ENCODE results near the gene RAB5B. TPM values are rescaled to one million over a fixed set of nuclear protein-coding genes. Genes with fewer than 3 reads are reported as not detected.
"Not testable (repeated sequence)": the region's sequence is repeated elsewhere in the genome, so short reads cannot be mapped to it uniquely, and the experiment has no call there.

RAB5B gene
- total and polyA plus RNA-seq, 4 donors: 58.4 to 126 (median 101) TPM

DNA sequence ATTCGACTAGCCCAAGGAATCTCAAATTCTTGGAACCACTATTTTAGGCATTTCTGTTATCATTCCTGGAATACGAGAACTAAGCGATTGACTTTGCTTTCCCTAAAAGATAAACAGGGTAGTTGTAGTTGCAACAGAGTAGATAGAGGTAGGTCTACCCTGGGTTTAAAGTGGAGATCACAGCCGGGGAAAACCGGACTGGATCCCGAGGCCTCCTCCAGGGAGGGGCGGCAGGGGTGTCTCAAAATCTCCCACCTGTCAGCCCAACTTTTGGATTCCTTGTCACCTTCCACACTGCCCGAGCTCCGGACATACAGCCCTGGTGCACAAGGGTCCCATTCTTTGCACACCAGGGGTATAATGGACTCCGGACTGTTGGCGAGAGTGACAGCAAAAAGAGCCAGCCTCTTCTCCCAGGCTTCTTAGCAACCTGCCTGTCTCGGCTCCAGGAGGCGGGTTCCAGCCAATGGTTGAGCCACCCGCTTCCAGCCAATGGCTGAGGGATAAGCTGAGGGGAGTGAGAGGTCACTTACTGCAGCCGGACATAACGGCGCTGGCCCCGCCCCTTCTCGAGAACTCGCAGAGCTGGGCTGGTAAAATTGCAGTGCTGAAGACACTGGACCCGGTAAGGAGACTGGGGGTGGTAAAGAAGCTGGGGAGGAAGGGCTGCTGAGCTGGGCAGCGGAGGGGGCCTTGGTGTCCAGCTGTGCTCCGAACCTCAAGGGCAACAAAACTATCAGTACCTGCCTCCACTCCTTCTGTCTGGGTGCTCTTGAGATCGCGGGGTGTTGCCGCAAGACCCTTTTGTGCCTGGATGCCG, 23.0 kb downstream of the RAB5B start, which contains the start of gene SUOX:
SUOX (plus strand) TSS at position 562 of the 820 bp plus-strand sequence. CDS start 4,946 bp downstream, outside the sequence.
- 1% methylated on average over 27 of the region's 27 CpGs for WGBS, 2 donors
- H3K4me3 ChIP-seq (ENCODE audit: low read length in 2 of 2): peak within 1 kb of the TSS; percentile 47 to 85
- no peaks in the 10 kb centered on the region for H3K27me3 ChIP-seq (ENCODE audit: control insufficient read depth in 1 of 2, insufficient read depth in 2 of 2, low read length in 1 of 2)
- H3K27ac ChIP-seq (ENCODE audit: low read depth in 1 of 2, low read length in 2 of 2): peak within 1 kb of the TSS in 1 of 2 donors; percentile 65
- peaks cover 0 to 3% of the 10 kb centered on the region in 2 donors for H3K36me3 ChIP-seq (ENCODE audit: control insufficient read depth in 1 of 2, insufficient read depth in 2 of 2, low read length in 1 of 2)
- H3K9me3 ChIP-seq (ENCODE audit: control insufficient read depth, low read length): no peaks in the 10 kb centered on the region
- peak; percentile 99 for ATAC-seq (ENCODE audit: low FRiP score)
- intact Hi-C loops (cut with DNase I): loop anchor here (5.0 kb wide), 2 partner anchors 35 to 45 kb away; partner anchors contain the start of gene RPS26 (in 1 of the 2)
- peak; percentile 98 for DNase-seq
- H3K4me1 ChIP-seq (ENCODE audit: control insufficient read depth in 1 of 2, insufficient read depth in 2 of 2, low read length in 2 of 2): no peaks in the 10 kb centered on the region

- Histone ChIP-seq H3K36me3 (ENCODE audit: control insufficient read depth in 1 of 2, insufficient read depth in 2 of 2, low read length in 1 of 2) (peaks cover 0 to 2% of the 10 kb centered on the region in 2 donors), H3K4me1 (ENCODE audit: control insufficient read depth in 1 of 2, insufficient read depth in 2 of 2, low read length in 2 of 2) (no peaks in the 10 kb centered on the region), H3K9me3 (ENCODE audit: control insufficient read depth, low read length) (no peaks in the 10 kb centered on the region), H3K27ac (ENCODE audit: low read depth in 1 of 2, low read length in 2 of 2) (peak overlapping the region in 1 of 2 donors; percentile 14), H3K27me3 (ENCODE audit: control insufficient read depth in 1 of 2, insufficient read depth in 2 of 2, low read length in 1 of 2) (no peaks in the 10 kb centered on the region), H3K4me3 (ENCODE audit: low read length in 2 of 2) (peak overlapping the region; percentile 19 to 40)
- no peak for DNase-seq
- intact Hi-C loops (cut with DNase I): loop anchor here (5.0 kb wide), 2 partner anchors 35 to 45 kb away; partner anchors contain the start of gene RPS26 (in 1 of the 2)
- ATAC-seq (ENCODE audit: low FRiP score): peak; percentile 3
- WGBS, 2 donors: 0 to 2% methylated on average over 5 of the region's 5 CpGs
Measured at GRCh38 chr12:55997535-55997859, 23.6 kb downstream of the RAB5B start.

DNA sequence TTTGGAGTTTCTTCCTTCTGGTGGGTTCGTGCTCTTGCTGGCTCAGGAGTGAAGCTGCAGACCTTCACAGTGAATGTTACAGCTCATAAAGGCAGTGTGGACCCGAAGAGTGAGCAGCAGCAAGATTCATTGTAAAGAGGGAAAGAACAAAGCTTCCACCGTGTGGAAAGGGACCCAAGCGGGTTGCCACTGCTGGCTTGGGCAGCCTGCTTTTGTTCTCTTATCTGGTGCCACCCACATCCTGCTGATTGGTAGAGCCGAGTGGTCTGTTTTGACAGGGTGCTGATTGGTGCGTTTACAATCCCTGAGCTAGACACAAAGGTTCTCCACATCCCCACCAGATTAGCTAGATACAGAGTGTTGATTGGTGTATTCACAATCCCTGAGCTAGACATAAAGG, 25.6 kb downstream of the RAB5B start:
- not testable (repeated sequence) for ATAC-seq (ENCODE audit: low FRiP score); H3K27me3 ChIP-seq (ENCODE audit: control insufficient read depth in 1 of 2, insufficient read depth in 2 of 2, low read length in 1 of 2); DNase-seq; H3K9me3 ChIP-seq (ENCODE audit: control insufficient read depth, low read length); H3K4me3 ChIP-seq (ENCODE audit: low read length in 2 of 2); H3K4me1 ChIP-seq (ENCODE audit: control insufficient read depth in 1 of 2, insufficient read depth in 2 of 2, low read length in 2 of 2); H3K27ac ChIP-seq (ENCODE audit: low read depth in 1 of 2, low read length in 2 of 2); H3K36me3 ChIP-seq (ENCODE audit: control insufficient read depth in 1 of 2, insufficient read depth in 2 of 2, low read length in 1 of 2)
- 67 to 70% methylated on average over 6 of the region's 6 CpGs for WGBS, 2 donors
- intact Hi-C loops (cut with DNase I): loop anchor here (5.0 kb wide), 2 partner anchors 33 to 43 kb away; partner anchors contain the start of gene RPS26 (in 1 of the 2)

- not testable (repeated sequence) for H3K4me1 ChIP-seq (ENCODE audit: control insufficient read depth in 1 of 2, insufficient read depth in 2 of 2, low read length in 2 of 2); H3K4me3 ChIP-seq (ENCODE audit: low read length in 2 of 2); H3K36me3 ChIP-seq (ENCODE audit: control insufficient read depth in 1 of 2, insufficient read depth in 2 of 2, low read length in 1 of 2); H3K9me3 ChIP-seq (ENCODE audit: control insufficient read depth, low read length); H3K27me3 ChIP-seq (ENCODE audit: control insufficient read depth in 1 of 2, insufficient read depth in 2 of 2, low read length in 1 of 2); DNase-seq; H3K27ac ChIP-seq (ENCODE audit: low read depth in 1 of 2, low read length in 2 of 2); ATAC-seq (ENCODE audit: low FRiP score)
- intact Hi-C loops (cut with DNase I): loop anchor here (5.0 to 10.0 kb wide), 3 partner anchors 32 to 105 kb away; partner anchors contain the start of genes PA2G4 (in 1 of the 2) and RPS26 (in 1 of the 2)
- WGBS, 2 donors: 96 to 97% methylated on average over 21 to 33 of the region's 33 CpGs
Measured at GRCh38 chr12:55999999-56000540, 26.2 kb downstream of the RAB5B start.

DNA sequence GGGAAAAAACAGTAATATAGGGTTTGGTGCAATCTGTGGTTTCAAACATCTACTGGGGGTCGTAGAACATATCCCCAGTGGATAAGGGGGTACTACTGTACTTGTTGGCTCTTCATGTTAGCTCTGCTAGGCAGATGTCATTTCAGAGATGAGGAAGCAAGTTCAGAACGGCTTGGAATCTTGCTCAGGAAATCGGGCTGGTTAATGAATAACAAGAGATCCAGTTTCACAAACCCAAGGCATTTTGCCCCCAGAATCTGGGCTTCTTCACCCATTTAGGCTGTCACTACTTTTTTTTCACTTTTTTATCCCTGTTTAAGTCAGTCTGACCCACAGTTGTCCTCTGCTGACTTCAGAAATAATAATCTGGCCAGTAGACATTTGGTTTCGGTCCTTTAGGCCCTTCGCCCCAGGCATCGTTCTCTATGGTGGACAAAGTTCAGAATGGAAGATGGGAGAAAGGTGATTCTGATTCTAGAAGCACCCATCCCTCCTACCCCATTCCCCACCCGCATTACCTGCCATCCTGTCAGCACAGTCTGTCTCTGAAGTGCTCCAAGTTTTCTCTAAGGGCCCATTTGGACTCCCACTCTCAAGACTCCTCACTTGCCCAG, 27.7 kb downstream of the RAB5B start:
- ATAC-seq (ENCODE audit: low FRiP score) (no peak), DNase-seq (no peak)
- intact Hi-C loops (cut with DNase I): loop anchor here in 1 of 2 donors (10.0 kb wide), 1 partner anchor 103 kb away; the partner anchor contains the start of gene PA2G4
- Histone ChIP-seq H3K4me1 (ENCODE audit: control insufficient read depth in 1 of 2, insufficient read depth in 2 of 2, low read length in 2 of 2) (no peaks in the 10 kb centered on the region), H3K27ac (ENCODE audit: low read depth in 1 of 2, low read length in 2 of 2) (no peak overlapping the region), H3K36me3 (ENCODE audit: control insufficient read depth in 1 of 2, insufficient read depth in 2 of 2, low read length in 1 of 2) (no peaks in the 10 kb centered on the region), H3K4me3 (ENCODE audit: low read length in 2 of 2) (no peak overlapping the region), H3K27me3 (ENCODE audit: control insufficient read depth in 1 of 2, insufficient read depth in 2 of 2, low read length in 1 of 2) (no peaks in the 10 kb centered on the region), H3K9me3 (ENCODE audit: control insufficient read depth, low read length) (no peaks in the 10 kb centered on the region)
- WGBS, 2 donors: 79 to 83% methylated on average over 7 of the region's 7 CpGs

GRCh38 chr12:56003376-56003775, 29.5 kb downstream of the RAB5B start:
- not testable (repeated sequence) for H3K9me3 ChIP-seq (ENCODE audit: control insufficient read depth, low read length); H3K27ac ChIP-seq (ENCODE audit: low read depth in 1 of 2, low read length in 2 of 2); H3K36me3 ChIP-seq (ENCODE audit: control insufficient read depth in 1 of 2, insufficient read depth in 2 of 2, low read length in 1 of 2); H3K27me3 ChIP-seq (ENCODE audit: control insufficient read depth in 1 of 2, insufficient read depth in 2 of 2, low read length in 1 of 2); H3K4me3 ChIP-seq (ENCODE audit: low read length in 2 of 2); H3K4me1 ChIP-seq (ENCODE audit: control insufficient read depth in 1 of 2, insufficient read depth in 2 of 2, low read length in 2 of 2); DNase-seq; ATAC-seq (ENCODE audit: low FRiP score)
- intact Hi-C loops (cut with DNase I): loop anchor here in 1 of 2 donors (10.0 kb wide), 1 partner anchor 101 kb away; the partner anchor contains the start of gene PA2G4
- 86 to 89% methylated on average over 5 of the region's 5 CpGs for WGBS, 2 donors

- H3K9me3 ChIP-seq (ENCODE audit: control insufficient read depth, low read length): no peaks in the 10 kb centered on the region
- WGBS, 2 donors: 89 to 90% methylated on average over 10 of the region's 10 CpGs
- H3K4me1 ChIP-seq (ENCODE audit: control insufficient read depth in 1 of 2, insufficient read depth in 2 of 2, low read length in 2 of 2): no peaks in the 10 kb centered on the region
- DNase-seq (no peak), ATAC-seq (ENCODE audit: low FRiP score) (no peak)
- no peak overlapping the region for H3K27ac ChIP-seq (ENCODE audit: low read depth in 1 of 2, low read length in 2 of 2)
- intact Hi-C loops (cut with DNase I): loop anchor here in 1 of 2 donors (10.0 kb wide), 1 partner anchor 101 kb away; the partner anchor contains the start of gene PA2G4
- no peaks in the 10 kb centered on the region for H3K36me3 ChIP-seq (ENCODE audit: control insufficient read depth in 1 of 2, insufficient read depth in 2 of 2, low read length in 1 of 2)
- no peaks in the 10 kb centered on the region for H3K27me3 ChIP-seq (ENCODE audit: control insufficient read depth in 1 of 2, insufficient read depth in 2 of 2, low read length in 1 of 2)
- H3K4me3 ChIP-seq (ENCODE audit: low read length in 2 of 2): no peak overlapping the region
Measured at GRCh38 chr12:56004211-56004610, 30.3 kb downstream of the RAB5B start.
